ENCODE measurements around the gene PLXNA4. TPM values are rescaled to one million over a fixed set of nuclear protein-coding genes. Genes with fewer than 3 reads are reported as not detected.

PLXNA4 gene
- total RNA-seq, 2 donors from 2014 or later, result 2.1 to 8.2 TPM

- 81 to 91% methylated on average over 5 to 9 of the region's 9 CpGs for WGBS, 2 donors
- intact Hi-C loops (cut with DNase I), result loop anchor here (10.0 kb wide), 1 partner anchor 178 kb away; no protein-coding TSS in a partner anchor
Measured at GRCh38 chr7:132202541-132202940, 373.7 kb downstream of the PLXNA4 start.

GRCh38 chr7:132200141-132200540 lies 376.1 kb downstream of the PLXNA4 start:
- H3K27me3 ChIP-seq, result no peaks in the 10 kb centered on the region

More at GRCh38 chr7:132202541-132202940, 373.7 kb downstream of the PLXNA4 start:
- Histone ChIP-seq H3K27me3 (no peaks in the 10 kb centered on the region), H3K9me3 (no peaks in the 10 kb centered on the region), H3K4me3 (no peak overlapping the region), H3K36me3 (replicated peaks in 1 of 2; ENCODE audit: insufficient read depth in 1 of 2, low read depth in 2 of 2) (no peaks in the 10 kb centered on the region), H3K27ac (no peak overlapping the region), H3K4me1 (no peaks in the 10 kb centered on the region)
- no peak for DNase-seq
- TF ChIP-seq POLR2A (IDR thresholded peaks at IDR 0.05), result no peak
- TF ChIP-seq CTCF (IDR thresholded peaks at IDR 0.05), result no peak
- ATAC-seq, result no peak

GRCh38 chr7:132199626-132200025 lies 376.6 kb downstream of the PLXNA4 start:
- 67 to 93% methylated on average over 2 of the region's 2 CpGs for WGBS, 2 donors
- ATAC-seq, result no peak
- Histone ChIP-seq H3K4me3 (no peak overlapping the region), H3K27ac (no peak overlapping the region), H3K4me1 (no peaks in the 10 kb centered on the region), H3K9me3 (no peaks in the 10 kb centered on the region), H3K36me3 (replicated peaks in 1 of 2; ENCODE audit: insufficient read depth in 1 of 2, low read depth in 2 of 2) (no peaks in the 10 kb centered on the region), H3K27me3 (no peaks in the 10 kb centered on the region)
- intact Hi-C loops (cut with DNase I), result loop anchor here (10.0 kb wide), 1 partner anchor 175 kb away; no protein-coding TSS in a partner anchor
- no peak for DNase-seq
- no peak for TF ChIP-seq CTCF (IDR thresholded peaks at IDR 0.05)
- no peak for TF ChIP-seq POLR2A (IDR thresholded peaks at IDR 0.05)

More at GRCh38 chr7:132200141-132200540, 376.1 kb downstream of the PLXNA4 start:
- Histone ChIP-seq H3K9me3 (no peaks in the 10 kb centered on the region), H3K36me3 (replicated peaks in 1 of 2; ENCODE audit: insufficient read depth in 1 of 2, low read depth in 2 of 2) (no peaks in the 10 kb centered on the region), H3K4me3 (no peak overlapping the region), H3K27ac (no peak overlapping the region), H3K4me1 (no peaks in the 10 kb centered on the region)
- no peak for ATAC-seq
- no peak for DNase-seq
- WGBS, 2 donors, result 77 to 83% methylated on average over 4 of the region's 4 CpGs
- intact Hi-C loops (cut with DNase I), result loop anchor here (10.0 kb wide), 1 partner anchor 175 kb away; no protein-coding TSS in a partner anchor
- TF ChIP-seq POLR2A (IDR thresholded peaks at IDR 0.05) (no peak), CTCF (IDR thresholded peaks at IDR 0.05) (no peak)

GRCh38 chr7:132197772-132198171 lies 378.5 kb downstream of the PLXNA4 start:
- Histone ChIP-seq H3K9me3 (no peaks in the 10 kb centered on the region), H3K27me3 (no peaks in the 10 kb centered on the region), H3K36me3 (replicated peaks in 1 of 2; ENCODE audit: insufficient read depth in 1 of 2, low read depth in 2 of 2) (no peaks in the 10 kb centered on the region), H3K4me3 (no peak overlapping the region), H3K4me1 (no peaks in the 10 kb centered on the region), H3K27ac (no peak overlapping the region)
- ATAC-seq (no peak), DNase-seq (no peak)
- TF ChIP-seq POLR2A (IDR thresholded peaks at IDR 0.05), result no peak
- no peak for TF ChIP-seq CTCF (IDR thresholded peaks at IDR 0.05)
- 93 to 98% methylated on average over 2 of the region's 2 CpGs for WGBS, 2 donors
- intact Hi-C loops (cut with DNase I), result no loop called here

- DNase-seq (no peak), ATAC-seq (no peak)
- 84 to 90% methylated on average over 5 of the region's 5 CpGs for WGBS, 2 donors
- H3K27ac ChIP-seq, result no peak overlapping the region
- no peaks in the 10 kb centered on the region for H3K9me3 ChIP-seq
- no peaks in the 10 kb centered on the region for H3K36me3 ChIP-seq (replicated peaks in 1 of 2; ENCODE audit: insufficient read depth in 1 of 2, low read depth in 2 of 2)
- TF ChIP-seq CTCF (IDR thresholded peaks at IDR 0.05), result no peak
- no peak for TF ChIP-seq POLR2A (IDR thresholded peaks at IDR 0.05)
- H3K27me3 ChIP-seq, result no peaks in the 10 kb centered on the region
- no peaks in the 10 kb centered on the region for H3K4me1 ChIP-seq
- H3K4me3 ChIP-seq, result no peak overlapping the region
- intact Hi-C loops (cut with DNase I), result no loop called here
Measured at GRCh38 chr7:132193898-132194297, 382.4 kb downstream of the PLXNA4 start.

Measured in body of pancreas (tissue), 4 donors.